Hematopoietic multipotent progenitor cell treated with erythropoietin and hydrocortisone succinate and interleukin-3 and kit ligand, for 17 days (in vitro differentiated cells): ENCODE measurements around the gene C19orf12.
"Not testable (repeated sequence)": the region's sequence is repeated elsewhere in the genome, so short reads cannot be mapped to it uniquely, and the experiment has no call there.

Source experiments
- DNase-seq: peaks from one replicate; pipeline ENCODE4 v3.0.0-alpha.2; 2015; ENCODE audit warnings: low spot score

Gene C19orf12

DNA sequence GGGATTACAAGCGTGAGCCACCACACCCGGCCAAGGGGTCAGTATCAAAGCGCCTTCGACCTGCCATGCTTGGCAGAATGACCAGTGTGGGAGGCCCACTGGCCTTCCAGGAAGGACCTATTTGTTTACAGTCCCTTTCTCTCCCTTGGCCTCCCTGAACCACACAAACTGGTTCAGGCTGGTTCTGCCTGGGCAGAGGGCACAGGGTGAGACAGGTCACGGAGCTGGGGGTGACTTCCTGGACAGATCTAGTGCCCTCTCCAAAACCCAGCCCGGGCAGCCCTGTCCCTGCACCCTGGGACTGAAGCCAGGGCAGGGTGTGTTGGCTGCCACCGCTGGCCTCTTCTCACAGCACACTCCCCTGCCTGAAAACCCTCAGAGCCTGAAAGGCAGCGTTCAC is 38.5 kb downstream of the C19orf12 start:
- no peak for DNase-seq

DNA sequence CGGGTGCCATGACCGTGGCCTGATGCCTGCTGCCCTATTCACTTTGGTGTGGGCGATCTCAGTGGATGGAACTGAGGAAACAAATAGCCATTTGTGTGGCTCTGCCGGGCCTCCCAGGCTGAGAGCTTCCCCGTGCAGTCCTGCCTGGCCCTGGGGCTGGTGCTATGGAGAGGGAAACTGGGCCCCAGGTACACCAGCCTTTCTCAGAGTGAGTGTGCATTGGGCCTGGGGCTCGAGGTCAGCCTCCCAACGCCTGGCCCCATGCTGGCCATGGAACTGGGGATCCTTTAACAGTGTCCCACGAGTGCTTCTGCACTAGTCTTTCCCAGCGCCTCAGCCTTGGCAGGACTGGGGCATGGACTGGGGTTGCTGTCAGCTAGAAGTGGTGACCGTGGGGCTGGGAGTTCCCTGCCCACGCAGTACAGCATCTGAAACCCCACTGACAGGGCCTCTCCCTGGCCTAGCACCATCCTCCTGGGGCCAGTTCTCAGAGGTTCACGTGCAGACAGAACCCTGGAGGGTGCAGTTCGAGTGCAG is 39.3 kb downstream of the C19orf12 start:
- no peak for DNase-seq

DNA sequence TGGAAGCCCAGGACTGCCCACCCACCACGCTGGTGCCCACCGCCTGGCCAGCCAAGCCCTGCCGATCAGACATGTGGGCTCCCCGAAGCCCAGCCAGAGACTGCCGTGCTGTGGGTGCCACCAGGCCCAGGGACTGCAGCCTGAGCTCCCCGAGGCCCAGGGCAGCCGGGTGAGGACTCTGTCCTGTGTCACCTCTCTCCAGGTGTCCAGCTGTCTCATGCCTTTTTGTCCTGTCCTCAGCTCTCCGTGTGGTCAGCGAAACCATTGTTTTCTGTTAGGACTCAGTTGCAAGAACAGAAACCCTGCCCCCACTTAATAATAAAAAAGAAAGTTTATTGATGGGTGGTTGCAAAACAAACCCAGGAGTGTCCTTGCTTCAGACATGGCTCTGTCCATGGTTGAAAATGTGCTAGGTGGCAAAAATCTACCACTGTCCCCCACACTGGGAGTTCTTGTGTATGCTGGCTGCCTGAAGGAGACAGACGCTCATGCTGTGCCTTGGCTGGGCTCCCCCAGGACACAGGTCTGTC is 39.9 kb downstream of the C19orf12 start:
- DNase-seq = no peak

DNA sequence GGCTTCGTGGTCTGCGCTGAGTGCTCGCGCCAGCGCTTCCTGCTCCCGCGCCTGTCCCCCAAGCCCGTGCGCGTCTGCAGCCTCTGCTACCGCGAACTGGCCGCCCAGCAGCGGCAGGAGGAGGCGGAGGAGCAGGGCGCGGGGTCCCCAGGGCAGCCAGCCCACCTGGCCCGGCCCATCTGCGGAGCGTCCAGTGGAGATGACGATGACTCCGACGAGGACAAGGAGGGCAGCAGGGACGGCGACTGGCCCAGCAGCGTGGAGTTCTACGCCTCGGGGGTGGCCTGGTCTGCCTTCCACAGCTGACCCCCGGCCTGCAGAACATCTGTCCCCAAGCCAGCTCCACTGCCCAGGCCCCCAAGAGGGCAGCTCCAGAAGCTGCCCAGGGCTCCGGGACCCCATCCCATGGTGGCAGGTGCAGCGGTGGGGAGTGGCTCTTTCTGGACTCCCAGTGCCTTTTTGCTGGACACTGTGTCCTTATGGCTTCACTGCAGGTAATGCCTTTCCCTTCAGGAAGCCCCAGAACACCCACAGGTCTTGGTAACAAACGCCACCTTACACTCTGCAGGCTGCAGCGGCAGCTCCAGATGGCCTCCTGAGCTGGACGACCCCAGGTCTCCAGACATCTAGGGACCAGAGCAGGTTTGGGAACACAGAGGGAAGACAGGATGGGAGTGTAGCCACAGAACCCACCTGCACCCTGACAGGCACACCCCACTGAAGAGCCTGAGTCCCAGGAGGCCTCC is 40.5 kb downstream of the C19orf12 start:
- DNase-seq = no peak

DNA sequence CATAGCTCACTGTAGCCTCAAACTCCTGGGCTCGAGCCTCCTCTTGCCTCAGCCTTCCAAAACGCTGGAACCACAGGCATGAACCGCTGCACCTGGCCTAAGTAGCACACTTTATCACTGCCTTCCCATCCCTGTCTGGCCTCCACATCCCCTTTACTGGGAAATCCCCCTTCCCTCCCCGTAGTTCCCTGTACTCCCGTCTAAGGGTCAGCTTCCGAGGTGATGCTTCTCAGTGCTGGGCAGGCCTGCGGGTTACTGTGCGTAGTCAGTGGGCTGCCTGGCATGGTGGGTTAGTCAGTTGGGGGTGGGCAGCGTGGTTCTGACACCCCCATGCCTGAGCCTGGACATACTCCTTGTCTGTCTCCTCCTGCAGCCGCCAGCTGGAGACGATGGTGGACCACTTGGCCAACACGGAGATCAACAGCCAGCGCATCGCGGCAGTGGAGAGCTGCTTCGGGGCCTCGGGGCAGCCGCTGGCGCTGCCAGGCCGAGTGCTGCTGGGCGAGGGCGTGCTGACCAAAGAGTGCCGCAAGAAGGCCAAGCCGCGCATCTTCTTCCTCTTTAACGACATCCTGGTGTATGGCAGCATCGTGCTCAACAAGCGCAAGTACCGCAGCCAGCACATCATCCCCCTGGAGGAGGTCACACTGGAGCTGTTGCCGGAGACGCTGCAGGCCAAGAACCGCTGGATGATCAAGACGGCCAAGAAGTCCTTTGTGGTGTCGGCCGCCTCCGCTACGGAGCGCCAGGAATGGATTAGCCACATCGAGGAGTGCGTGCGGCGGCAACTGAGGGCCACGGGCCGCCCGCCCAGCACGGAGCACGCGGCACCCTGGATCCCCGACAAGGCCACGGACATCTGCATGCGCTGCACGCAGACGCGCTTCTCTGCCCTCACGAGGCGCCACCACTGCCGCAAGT is 41.4 kb downstream of the C19orf12 start:
- DNase-seq = no peak

DNA sequence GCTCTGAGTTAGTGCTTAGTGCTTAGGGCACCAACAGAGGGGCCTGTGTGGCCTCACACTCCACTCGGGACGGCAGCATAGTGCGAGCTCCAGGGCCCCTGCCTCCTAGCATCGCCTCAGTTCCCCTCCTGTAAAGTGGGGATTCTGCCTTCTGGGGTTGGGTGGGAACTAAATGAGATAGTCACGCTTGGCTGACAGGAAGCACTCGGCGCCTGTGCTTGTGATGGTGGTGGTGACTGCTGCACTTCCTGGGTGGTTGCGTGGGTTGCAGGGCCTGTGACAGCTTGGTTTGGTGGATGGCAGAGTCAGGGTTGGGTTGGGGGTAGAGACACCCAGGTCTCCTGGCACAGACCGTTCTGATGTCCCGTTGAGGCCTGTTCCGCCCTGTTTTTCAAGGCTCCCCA is 42.1 kb downstream of the C19orf12 start:
- DNase-seq = no peak

DNA sequence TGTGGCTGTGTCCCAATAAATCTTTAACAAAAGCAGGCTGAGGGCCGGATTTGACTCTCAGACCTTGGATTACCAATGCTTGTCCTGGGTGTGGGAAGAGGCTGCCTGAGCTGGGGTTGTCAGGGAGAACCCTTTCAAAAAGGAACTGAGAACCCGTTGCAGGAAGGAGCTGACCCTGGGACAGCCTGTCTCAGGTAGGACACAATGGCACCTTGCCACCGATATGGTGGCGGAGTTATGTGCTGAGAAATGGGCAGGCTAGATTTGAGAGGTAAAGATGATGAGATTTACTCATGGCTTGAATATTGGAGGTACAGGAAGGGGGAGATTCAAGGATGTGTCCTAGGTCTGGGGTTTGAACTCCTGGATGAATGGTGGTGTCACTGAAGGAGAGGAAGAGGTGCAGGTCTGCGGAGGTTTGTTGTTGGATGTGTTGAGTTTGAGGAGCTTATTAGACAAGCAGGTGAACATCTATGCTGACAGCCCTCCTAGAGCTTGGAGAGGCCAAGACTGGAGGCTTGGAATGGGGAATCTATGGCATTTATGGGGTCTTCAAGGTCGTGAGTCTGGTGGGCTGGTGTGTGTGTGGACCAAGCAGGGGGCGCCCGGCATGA is 42.6 kb downstream of the C19orf12 start:
- DNase-seq = no peak

DNA sequence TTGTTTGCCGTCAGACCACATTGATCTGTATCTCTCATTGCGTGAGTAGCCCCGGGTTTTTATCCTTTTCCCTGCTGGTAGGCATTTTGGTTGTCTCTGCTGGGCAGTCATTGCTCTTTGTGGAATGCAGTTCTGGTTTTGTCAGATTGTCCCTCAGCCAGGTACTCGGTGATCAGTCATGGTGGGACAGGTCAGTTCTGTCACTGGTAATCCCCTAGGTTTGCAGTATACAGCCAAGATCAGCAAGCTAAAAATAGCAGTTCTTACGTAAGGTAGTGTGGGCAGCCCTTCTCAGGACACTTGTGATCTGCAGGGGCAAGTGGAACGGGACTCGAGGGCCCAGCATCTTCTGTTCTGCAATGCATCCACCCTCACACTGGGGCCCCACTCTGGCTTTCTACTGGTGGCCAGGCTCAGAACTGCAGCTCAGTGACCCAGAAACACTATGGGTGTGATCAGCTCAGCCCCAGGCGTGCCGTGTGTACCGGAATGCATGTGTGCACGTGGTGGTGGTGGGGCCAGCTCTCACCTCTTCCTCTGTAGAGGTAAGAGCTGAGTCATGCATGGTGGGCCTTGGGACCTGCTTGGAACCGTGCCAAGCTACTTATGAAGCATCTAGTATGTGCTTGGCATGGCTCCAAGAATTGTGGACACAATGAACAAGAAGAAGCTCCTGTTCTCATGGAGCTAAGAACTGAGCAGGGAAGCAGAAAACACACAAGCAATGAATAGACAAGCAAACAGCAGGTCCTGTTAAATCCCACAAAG is 43.5 kb downstream of the C19orf12 start:
- peak; percentile 10 for DNase-seq

DNA sequence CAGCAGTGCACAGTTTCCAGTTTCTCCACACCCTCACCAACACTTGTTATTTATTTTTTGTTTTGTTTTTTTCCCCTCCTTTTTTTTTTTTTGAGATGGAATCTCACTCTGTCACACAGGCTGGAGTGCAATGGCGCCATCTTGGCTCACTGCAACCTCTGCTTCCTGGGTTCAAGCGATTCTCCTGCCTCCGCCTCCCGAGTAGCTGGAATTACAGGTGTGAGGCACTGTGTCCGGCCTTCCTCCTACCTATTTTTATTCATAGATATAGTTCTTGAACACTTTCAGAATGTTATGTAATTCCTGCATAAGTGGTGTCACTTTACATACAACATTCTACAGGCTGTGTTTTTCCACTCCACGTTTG is 44.1 kb downstream of the C19orf12 start:
- DNase-seq = not testable (repeated sequence)

DNA sequence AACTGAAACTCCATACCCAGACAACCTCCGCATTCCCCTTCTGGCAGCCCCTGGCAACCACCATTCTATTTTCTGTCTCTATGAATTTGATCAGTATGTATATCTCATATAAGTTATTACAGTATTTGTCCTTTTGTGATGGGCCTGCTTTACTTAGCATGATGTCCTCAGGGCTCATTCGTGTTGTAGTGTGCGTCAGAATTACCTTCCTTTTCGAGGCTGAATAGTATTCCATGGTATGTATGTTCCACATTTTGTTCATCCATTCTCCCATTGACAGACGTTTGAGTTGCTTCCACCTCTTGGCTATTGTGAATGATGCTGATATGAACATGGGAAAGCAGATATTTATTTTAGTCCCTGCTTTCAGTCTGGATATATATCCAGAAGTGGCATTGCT is 44.8 kb downstream of the C19orf12 start:
- DNase-seq = no peak

DNA sequence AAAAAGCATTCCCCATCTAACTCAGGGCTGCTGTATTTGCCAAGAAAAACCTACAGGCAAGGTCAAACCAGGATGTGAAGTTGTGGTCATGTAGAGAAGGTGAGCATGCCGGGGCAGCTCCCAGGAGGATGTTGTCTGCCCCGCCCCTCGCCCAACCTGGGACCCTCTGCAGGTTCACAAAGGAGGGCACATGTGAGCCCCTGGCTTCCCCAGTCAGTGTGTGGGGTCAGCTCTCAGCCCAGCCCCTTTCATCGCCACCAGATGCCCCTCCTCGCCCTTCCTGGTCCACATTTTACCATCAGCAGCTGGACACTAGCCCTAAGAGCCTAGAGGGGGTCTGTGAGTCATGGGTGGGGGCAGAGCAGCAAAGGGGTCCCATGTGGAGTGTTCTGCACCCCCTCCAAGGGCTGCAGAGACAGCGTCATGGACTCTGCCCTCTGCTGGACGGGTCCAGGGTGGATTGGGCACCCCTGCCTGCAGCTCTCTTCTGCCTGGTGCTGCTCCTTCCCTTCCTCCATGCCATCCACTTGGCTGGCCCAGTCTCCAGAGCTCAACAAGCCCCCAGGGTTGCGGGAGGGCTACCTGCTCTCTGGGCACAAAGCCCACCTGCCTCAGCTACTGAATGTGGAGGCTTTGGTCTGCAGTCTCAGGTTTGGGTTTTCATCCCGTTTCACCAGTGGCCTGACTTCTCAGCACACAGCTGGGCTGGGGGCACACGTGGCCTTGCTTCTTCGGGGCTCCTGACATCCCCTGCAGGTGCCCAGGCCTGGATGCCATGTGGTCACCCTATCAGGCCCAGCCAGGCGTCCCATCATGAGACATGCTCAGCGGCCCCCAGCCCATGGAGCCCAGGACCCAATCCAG is 46.1 kb downstream of the C19orf12 start:
- no peak for DNase-seq

DNA sequence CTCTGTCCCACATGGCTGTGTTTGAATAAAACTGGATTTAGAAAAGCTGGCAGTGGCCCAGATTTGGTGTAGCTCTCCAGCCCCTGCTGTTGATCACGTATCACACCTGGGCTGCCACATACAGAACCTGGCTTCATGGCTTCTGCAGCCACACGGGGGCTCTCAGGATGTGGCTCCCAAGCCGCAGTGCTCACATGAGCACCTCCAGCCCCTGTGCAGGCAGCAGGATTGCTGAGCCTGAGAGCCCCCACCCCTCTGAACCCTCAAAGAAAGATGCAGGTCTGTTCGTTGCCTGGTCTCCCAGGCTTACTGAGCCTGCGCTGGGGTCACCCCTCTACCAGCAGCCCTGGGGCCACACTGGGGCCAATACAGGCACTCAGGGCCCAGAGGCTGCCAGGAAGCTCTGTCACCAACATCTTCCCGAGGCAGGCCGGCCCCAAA is 47.1 kb downstream of the C19orf12 start:
- no peak for DNase-seq

DNA sequence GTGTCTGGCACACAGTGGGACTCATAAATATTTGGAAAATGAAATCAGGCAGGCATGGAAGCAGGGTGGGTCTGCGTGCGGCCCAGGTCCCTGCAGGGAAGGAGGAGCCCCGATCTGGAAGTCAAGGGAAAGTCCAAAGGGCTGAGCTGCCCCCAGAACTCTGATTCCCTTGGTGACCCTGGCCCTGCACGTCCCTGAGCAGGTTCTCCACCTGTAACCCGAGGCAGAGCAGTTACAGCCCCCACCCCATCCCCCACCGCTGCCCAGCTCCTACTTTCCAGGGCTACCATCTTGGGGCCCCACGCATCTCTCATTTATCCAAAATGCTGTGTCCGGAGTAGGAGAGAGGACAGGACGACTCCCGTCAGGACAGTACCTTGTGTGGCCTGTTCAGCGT is 47.7 kb downstream of the C19orf12 start:
- DNase-seq = no peak

DNA sequence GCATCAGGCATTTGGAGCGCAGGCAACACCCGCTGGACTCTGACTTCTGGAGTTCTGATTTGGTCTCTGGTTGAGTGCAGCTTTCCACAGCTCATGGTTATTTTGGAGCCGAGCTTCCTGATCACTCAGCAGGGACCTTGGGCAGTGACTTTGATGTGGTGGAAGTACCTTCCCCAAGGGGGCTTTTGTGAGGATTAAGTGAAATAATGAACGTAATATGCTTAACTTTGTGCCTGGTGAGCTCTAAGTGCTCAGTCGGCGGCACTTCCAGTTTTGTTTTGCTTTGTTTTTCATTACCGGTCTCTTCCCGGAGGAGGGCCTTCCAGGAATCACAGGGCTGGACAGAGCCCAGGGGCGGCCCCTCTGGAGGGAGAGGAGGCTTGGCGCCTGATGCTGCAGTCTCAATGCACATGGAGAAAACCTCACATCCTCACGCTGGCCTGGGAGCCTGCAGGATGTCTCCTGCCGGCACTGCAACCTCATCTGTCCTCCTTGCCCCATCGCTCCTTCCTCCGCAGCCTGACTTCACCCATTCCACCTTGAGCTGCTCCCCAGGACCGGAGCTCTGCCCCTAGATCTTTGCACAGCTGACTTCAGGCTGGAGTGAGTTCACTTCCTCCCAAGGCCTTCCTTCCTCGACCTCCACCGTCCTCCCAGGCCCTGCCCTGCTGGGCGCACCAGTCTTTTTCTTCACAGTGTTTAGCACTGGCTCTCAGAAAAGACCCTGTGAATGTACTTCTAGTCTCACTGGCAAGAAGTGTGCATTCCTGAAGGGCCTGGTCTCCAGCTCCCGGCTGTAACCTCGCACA is 48.3 kb downstream of the C19orf12 start:
- DNase-seq = no peak

DNA sequence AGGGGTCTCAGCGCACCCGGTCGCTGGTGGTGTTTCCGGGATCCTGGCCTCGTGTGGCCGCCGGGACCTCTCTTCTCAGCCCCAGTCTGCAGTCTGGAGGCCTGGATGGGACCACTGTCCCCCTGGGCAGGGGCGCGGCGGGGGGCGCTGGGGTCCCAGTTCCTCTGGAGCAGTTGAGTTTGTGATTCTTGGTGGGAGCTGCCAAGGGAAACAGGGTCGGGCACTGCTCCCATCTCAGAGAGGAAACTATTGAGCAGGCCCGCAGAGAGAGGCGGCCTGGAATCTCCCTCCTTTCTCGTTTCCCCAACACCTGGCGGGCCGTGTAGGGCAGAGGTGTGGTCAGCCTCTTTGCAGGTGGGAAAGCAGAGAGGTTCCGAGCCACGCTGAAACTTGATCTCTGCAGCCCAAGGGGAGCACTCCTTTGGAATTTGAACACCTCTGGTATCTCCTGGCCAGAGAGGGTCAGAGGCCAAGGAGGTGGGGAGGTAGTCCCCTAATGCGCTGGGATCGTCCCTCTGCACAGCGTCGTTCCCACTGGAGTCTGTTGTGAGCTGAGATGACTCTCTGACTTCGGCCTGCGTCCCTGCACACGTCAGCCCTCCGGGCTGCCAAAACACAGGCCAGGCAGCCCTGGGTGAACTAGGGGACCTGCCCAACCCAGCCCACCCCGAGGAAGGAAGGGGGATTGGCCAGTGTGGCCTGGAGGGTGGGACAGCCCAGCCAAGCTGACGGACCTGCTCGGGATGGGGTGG is 49.1 kb downstream of the C19orf12 start:
- DNase-seq = no peak

DNA sequence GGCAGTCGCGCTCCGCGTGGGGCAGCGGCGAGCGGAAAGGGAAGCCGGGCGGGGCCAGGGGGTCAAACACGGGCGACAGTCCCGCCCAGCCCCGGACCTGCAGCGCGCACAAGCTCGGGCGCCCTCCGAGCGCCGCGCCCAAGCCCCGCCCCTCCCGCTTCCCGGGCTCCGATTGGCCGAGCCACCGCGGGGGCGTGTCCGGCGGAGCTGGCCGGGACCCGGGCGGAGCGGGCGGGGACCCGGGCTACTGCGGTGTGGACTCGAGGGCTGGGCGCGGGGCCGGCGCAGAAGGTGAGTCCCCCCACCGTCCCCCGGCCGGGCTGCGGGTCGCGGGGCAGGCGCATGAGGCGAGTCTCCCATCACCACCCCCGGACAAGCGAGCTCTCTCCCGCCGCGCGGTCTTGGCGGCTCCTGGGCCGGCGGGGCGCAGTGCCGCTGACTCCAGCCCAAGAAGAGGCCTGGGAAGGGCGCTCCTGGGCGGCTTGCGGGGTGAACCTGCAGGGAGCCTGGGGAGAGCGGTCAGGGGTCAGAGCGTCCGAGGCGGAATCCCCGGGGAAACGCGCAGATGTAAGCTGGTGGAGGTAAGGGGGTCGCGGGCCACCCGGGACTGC is 49.7 kb downstream of the C19orf12 start, which contains the start of gene PLEKHF1:
Gene PLEKHF1 (plus strand): TSS at position 247 of the 611 bp plus-strand sequence. CDS start 8,379 bp downstream, outside the sequence.
- peak; percentile 55 for DNase-seq

DNA sequence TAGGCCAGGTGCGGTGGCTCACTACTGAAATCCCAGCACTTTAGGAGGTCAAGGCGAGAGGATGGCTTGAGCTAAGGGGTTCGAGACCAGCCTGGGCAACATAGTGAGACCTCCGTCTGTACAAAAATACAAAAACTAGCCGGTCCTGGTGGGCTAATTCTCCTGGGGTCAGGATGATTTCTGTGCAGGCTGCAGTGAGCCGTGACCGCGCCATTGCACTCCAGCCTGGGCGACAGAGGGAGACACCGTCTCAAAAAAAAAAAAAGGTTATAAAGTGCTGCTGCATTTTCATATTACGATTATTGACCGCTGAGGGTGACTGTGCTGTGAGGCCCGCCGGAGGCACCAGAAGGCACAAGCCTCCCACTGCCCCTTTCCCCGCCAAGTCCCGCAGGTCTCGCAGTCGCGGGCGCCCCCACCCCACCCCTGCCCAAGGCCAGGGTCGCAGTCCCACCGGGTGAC is 50.3 kb downstream of the C19orf12 start:
- DNase-seq = no peak
